HEK293 (cell line): Measurements from ENCODE around the gene FANCC.

Experiments used
- CTCF ChIP-seq: fragments of 450-650 bp; formaldehyde crosslinking; IDR thresholded peaks from 2 replicates; pipeline ENCODE4 v1.5.1; 2016; ENCODE audit warnings: missing biosample characterization, missing genetic modification characterization
- KLF1 ChIP-seq: fragments of 450-650 bp; formaldehyde crosslinking; IDR thresholded peaks from 2 replicates; pipeline ENCODE4 v1.5.1; 2016; ENCODE audit warnings: missing biosample characterization, missing genetic modification characterization
- KLF16 ChIP-seq: fragments of 450-650 bp; formaldehyde crosslinking; IDR thresholded peaks from 2 replicates; pipeline ENCODE4 v1.5.1; 2017; ENCODE audit warnings: missing biosample characterization, missing genetic modification characterization
- MEIS1 ChIP-seq: sonication (generic); formaldehyde crosslinking; IDR thresholded peaks from 2 replicates; pipeline ENCODE4 v1.8.1; 2022; ENCODE audit warnings: missing genetic modification reagents, mild to moderate bottlenecking, borderline replicate concordance
- OVOL3 ChIP-seq: fragments of 450-650 bp; formaldehyde crosslinking; IDR thresholded peaks from 2 replicates; pipeline ENCODE4 v1.5.1; 2016; ENCODE audit warnings: missing biosample characterization, missing genetic modification characterization
- ZBTB1 ChIP-seq: fragments of 450-650 bp; formaldehyde crosslinking; IDR thresholded peaks from 2 replicates; pipeline ENCODE4 v1.5.1; 2016; ENCODE audit warnings: missing biosample characterization, missing genetic modification characterization
- ZBTB10 ChIP-seq: fragments of 450-650 bp; formaldehyde crosslinking; IDR thresholded peaks from 2 replicates; pipeline ENCODE4 v1.5.1; 2016; ENCODE audit warnings: missing biosample characterization, missing genetic modification characterization
- ZBTB17 ChIP-seq: fragments of 450-650 bp; formaldehyde crosslinking; IDR thresholded peaks from 2 replicates; pipeline ENCODE4 v1.5.1; 2016; ENCODE audit warnings: missing biosample characterization, missing genetic modification characterization
- ZEB2 ChIP-seq: fragments of 450-650 bp; formaldehyde crosslinking; IDR thresholded peaks from 2 replicates; pipeline ENCODE4 v1.5.1; 2016; ENCODE audit warnings: missing biosample characterization, missing genetic modification characterization
- ZNF248 ChIP-seq: fragments of 450-650 bp; formaldehyde crosslinking; IDR thresholded peaks from 2 replicates; pipeline ENCODE4 v1.5.1; 2017; ENCODE audit warnings: missing biosample characterization, missing genetic modification characterization
- ZNF558 ChIP-seq: fragments of 450-650 bp; formaldehyde crosslinking; IDR thresholded peaks from 2 replicates; pipeline ENCODE4 v1.5.1; 2016; ENCODE audit warnings: missing biosample characterization, missing genetic modification characterization
- ZNF670 ChIP-seq: fragments of 450-650 bp; formaldehyde crosslinking; IDR thresholded peaks from 2 replicates; pipeline ENCODE4 v1.5.1; 2016; ENCODE audit warnings: missing biosample characterization, missing genetic modification characterization, low read depth

- TF ChIP-seq KLF16 (no peak), ZNF670 (tag by site-specific recombination) (no peak), MEIS1 (CRISPR knock-in tag) (no peak), ZBTB10 (tag by site-specific recombination) (no peak), ZBTB17 (no peak), CTCF (tag by site-specific recombination) (no peak), ZNF558 (tag by site-specific recombination) (no peak), ZBTB1 (tag by site-specific recombination) (no peak), ZEB2 (tag by site-specific recombination) (no peak), KLF1 (no peak), OVOL3 (tag by site-specific recombination) (no peak), ZNF248 (tag by site-specific recombination) (no peak)
Measured at GRCh38 chr9:95342571-95342970, 25.1 kb upstream of the FANCC start.
